Heart left ventricle (tissue), 16 donors: ENCODE measurements around the gene CRYM. TPM values are rescaled to one million over a fixed set of nuclear protein-coding genes. Genes with fewer than 3 reads are reported as not detected.
"Not testable (repeated sequence)": the region's sequence is repeated elsewhere in the genome, so short reads cannot be mapped to it uniquely, and the experiment has no call there.

ENCODE experiments used
- ATAC-seq, 4 donors: fragments of 200-7000 bp; cut with Tn5 transposase; one replicate each; pipeline ENCODE4 v1.9.1; 2020 to 2022; ENCODE audit warnings: moderate library complexity in 4 of 4, mild to moderate bottlenecking in 3 of 4, moderate number of reproducible peaks in 1 of 4
- DNase-seq, 5 donors: peaks; one replicate each; pipeline ENCODE4 v3.0.0-alpha.2; 2020
- H3K27ac ChIP-seq, 12 donors: fragments of 200-600 bp; sonication (generic) in 4 of 12; one replicate each; pipeline versions ENCODE4 v1.5.0 to v1.8.0; 2016 to 2022; ENCODE audit warnings: mild to moderate bottlenecking in 2 of 12
- H3K27me3 ChIP-seq, 9 donors: fragments of 200-600 bp; sonication (generic) in 2 of 9; one replicate each; pipeline versions ENCODE4 v1.5.1 to v1.8.0; 2016 to 2022; ENCODE audit warnings: mild to moderate bottlenecking in 3 of 9
- H3K36me3 ChIP-seq, 9 donors: fragments of 200-600 bp; sonication (generic) in 2 of 9; one replicate each; pipeline versions ENCODE4 v1.5.0 to v1.8.0; 2018 to 2022; ENCODE audit warnings: mild to moderate bottlenecking in 2 of 9
- H3K4me1 ChIP-seq, 12 donors: fragments of 200-600 bp; sonication (generic) in 4 of 12; one replicate each; pipeline versions ENCODE4 v1.5.0 to v1.8.0; 2016 to 2022; ENCODE audit warnings: mild to moderate bottlenecking in 3 of 12
- H3K4me3 ChIP-seq, 12 donors: fragments of 200-600 bp; sonication (generic) in 4 of 12; one replicate each; pipeline versions ENCODE4 v1.5.0 to v1.8.0; 2017 to 2022; ENCODE audit warnings: mild to moderate bottlenecking in 9 of 12, moderate library complexity in 4 of 12
- H3K9me3 ChIP-seq, 12 donors: fragments of 200-600 bp; sonication (generic) in 4 of 12; one replicate each; pipeline versions ENCODE4 v1.5.0 to v1.8.0; 2016 to 2022; ENCODE audit warnings: mild to moderate bottlenecking in 1 of 12
- CTCF ChIP-seq, 12 donors: fragments of 200-600 bp; sonication (generic) in 4 of 12; IDR thresholded peaks; one replicate each; pipeline versions ENCODE4 v1.5.0 to v1.8.0; 2018 to 2022; ENCODE audit warnings: antibody characterized with exemption in 12 of 12, mild to moderate bottlenecking in 5 of 12
- POLR2A ChIP-seq, 2 donors: fragments of 450-650 bp; IDR thresholded peaks; one replicate each; pipeline ENCODE4 v1.6.1; 2017; ENCODE audit warnings: antibody characterized with exemption in 2 of 2, mild to moderate bottlenecking in 2 of 2, moderate library complexity in 2 of 2
- WGBS, 4 donors: extraction: QIAGEN DNeasy Blood & Tissue Kit in 2 of 4; methylation state at CpG; one replicate each; pipeline versions ENCODE4 v1.1.5 to v1.1.7; 2013 to 2018; 5-methylcytosine and 5-hydroxymethylcytosine counted together
- intact Hi-C, 10 donors: fragments of 100-400 bp; cut with DNase I; formaldehyde crosslinking; loops; one replicate each; pipeline versions ENCODE4 v1.11.1 to v1.14.2; 2022
- polyA plus RNA-seq, 2 donors: library from polyadenylated mRNA; stranded (reverse); fragments of 200-250 nt; gene quantifications; one replicate each; pipeline ENCODE4 v1.2.3, GENCODE V29; 2013
- total RNA-seq, 9 donors: library from RNA; depleted of rRNA in 2 of 9; stranded (reverse); fragments of >200 nt in 2 of 9; fragmentation: NEBNext Ultra II Directional in 3 of 9; extraction: Animal tissue kit (Norgen Biotek cat#: 25700) in 3 of 9; gene quantifications; one replicate each; pipeline versions ENCODE4 v1.1.0 to v1.2.4, GENCODE V29; 2016 to 2023
- donor health status: ischemic (EF 13 %, LVEDD 7.1; RV severe dilation, severe dysfunction).
- donor health status: healthy with polysubstance abuse.
- donor health status: DM: no; HTN: yes; CAD: no.
- donor health status: DM: no; HTN: no; CAD: no.
- donor health status: ischemic (EF 25% LVEDD 6.9; RV normal size, moderate dysfunction).
- donor health status: ischemic (EF 25% LVEDD 5.7; RV mildly dilated, moderate dysfunction).
- donor health status: healthy.
- donor health status: DM: yes; HTN: yes; CAD: no.
- donor health status: ischemic (EF 35%, LVEDD 5.7; RV mildly dilated, moderate dysfunction).
- donor health status: nonischemic (EF 11% LVEDD 7.7; RV severe dilation, severe dysfunction).
- donor health status: DM: yes; HTN: yes; CAD: no.
- donor health status: PGD.
- donor health status: ischemic (EF 29% LVEDD 5.4; RV normal size, mild dysfunction).
- donor health status: nonischemic (EF 23%, LVEDD 6.1; RV moderate dilation, normal function).

The CRYM gene
- total and polyA plus RNA-seq, 11 donors, result 41.0 to 267 (median 102) TPM

GRCh38 chr16:21321736-21322135 is 43.6 kb upstream of the CRYM start:
- no peaks in the 10 kb centered on the region for H3K36me3 ChIP-seq
- ATAC-seq, result no peak

GRCh38 chr16:21314339-21314738 is 36.2 kb upstream of the CRYM start:
- Histone ChIP-seq H3K4me1 (no peaks in the 10 kb centered on the region), H3K4me3 (no peak overlapping the region), H3K9me3 (no peaks in the 10 kb centered on the region), H3K27me3 (no peaks in the 10 kb centered on the region), H3K27ac (no peak overlapping the region), H3K36me3 (no peaks in the 10 kb centered on the region)
- no peak for ATAC-seq
- DNase-seq, result no peak
- intact Hi-C loops, result no loop called here
- no peak for TF ChIP-seq CTCF (IDR thresholded peaks at IDR 0.05)
- TF ChIP-seq POLR2A (IDR thresholded peaks at IDR 0.05), result no peak
- WGBS, 4 donors, result 91 to 100% (median 95%) methylated on average over 1 of the region's 1 CpG

More at GRCh38 chr16:21321736-21322135, 43.6 kb upstream of the CRYM start:
- intact Hi-C loops, result loop anchor here in 1 of 10 donors (10.0 kb wide), 1 partner anchor 1373 kb away; no protein-coding TSS in a partner anchor
- TF ChIP-seq CTCF (IDR thresholded peaks at IDR 0.05) (no peak), POLR2A (IDR thresholded peaks at IDR 0.05) (no peak)
- Histone ChIP-seq H3K9me3 (no peaks in the 10 kb centered on the region), H3K27ac (no peak overlapping the region), H3K27me3 (no peaks in the 10 kb centered on the region), H3K4me3 (no peak overlapping the region), H3K4me1 (no peaks in the 10 kb centered on the region)
- DNase-seq, result no peak
- 94 to 97% (median 97%) methylated on average over 6 of the region's 6 CpGs for WGBS, 4 donors

GRCh38 chr16:21312863-21313372 is 34.8 kb upstream of the CRYM start:
- intact Hi-C loops, H3K4me1 ChIP-seq, H3K27ac ChIP-seq, H3K27me3 ChIP-seq, H3K36me3 ChIP-seq, DNase-seq, H3K4me3 ChIP-seq, ATAC-seq: not testable (repeated sequence)
- 94 to 98% (median 97%) methylated on average over 5 to 25 of the region's 25 CpGs for WGBS, 4 donors
- H3K9me3 ChIP-seq, result peaks cover 0 to 11% (median 0%) of the 10 kb centered on the region in 12 donors

GRCh38 chr16:21312046-21312445 is 34.0 kb upstream of the CRYM start:
- H3K4me1 ChIP-seq, DNase-seq, H3K27ac ChIP-seq, ATAC-seq, intact Hi-C loops, H3K4me3 ChIP-seq, H3K36me3 ChIP-seq, H3K27me3 ChIP-seq: not testable (repeated sequence)
- peaks cover 0 to 11% (median 0%) of the 10 kb centered on the region in 12 donors for H3K9me3 ChIP-seq
- WGBS, 4 donors, result 89 to 95% (median 92%) methylated on average over 17 to 18 of the region's 18 CpGs

- intact Hi-C loops, result loop anchor here in 4 of 10 donors (10.0 kb wide), 2 partner anchors 152 to 248 kb away; partner anchors contain the start of genes DNAH3 (in 1 of the 4) and LDAF1 (in 1 of the 4)
- not testable (repeated sequence) for H3K4me1 ChIP-seq, H3K27me3 ChIP-seq, ATAC-seq, H3K4me3 ChIP-seq, DNase-seq, H3K36me3 ChIP-seq, H3K27ac ChIP-seq
- 93 to 96% (median 95%) methylated on average over 5 of the region's 5 CpGs for WGBS, 4 donors
- peaks cover 0 to 11% (median 0%) of the 10 kb centered on the region in 12 donors for H3K9me3 ChIP-seq
Observed at GRCh38 chr16:21306712-21307111, 28.6 kb upstream of the CRYM start.
